ENCODE results near the gene TAF11L12.
A peak's percentile ranks its signal among the peaks of the same experiment; 100 is the strongest.
"Not testable (repeated sequence)": the region's sequence is repeated elsewhere in the genome, so short reads cannot be mapped to it uniquely, and the experiment has no call there.

The TAF11L12 gene

DNA sequence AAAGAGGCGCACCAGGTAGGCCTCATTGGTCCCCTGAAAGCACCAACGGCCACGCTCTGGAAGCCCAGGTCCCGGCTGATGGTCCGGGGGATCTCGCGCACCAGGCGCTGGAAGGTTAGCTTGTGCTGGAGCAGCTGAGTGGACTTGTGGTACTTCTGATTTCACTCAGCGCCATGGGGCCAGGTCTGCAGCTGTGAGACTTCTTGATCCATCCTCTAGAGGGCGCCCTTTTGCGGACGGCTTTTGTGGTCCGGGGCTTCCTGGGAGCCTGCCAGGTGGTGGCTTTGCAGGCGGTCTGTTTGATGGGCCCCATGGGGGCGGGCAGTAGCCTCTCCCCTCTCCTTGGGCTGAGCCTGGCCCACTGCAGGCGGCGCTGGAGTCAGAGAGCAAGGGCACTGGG, 10.4 kb downstream of the TAF11L12 start:
- TF ChIP-seq EZH2phosphoT487 (IDR thresholded peaks at IDR 0.05; ENCODE audit: borderline replicate concordance, low read length), result no peak
- TF ChIP-seq, protein P1, sequence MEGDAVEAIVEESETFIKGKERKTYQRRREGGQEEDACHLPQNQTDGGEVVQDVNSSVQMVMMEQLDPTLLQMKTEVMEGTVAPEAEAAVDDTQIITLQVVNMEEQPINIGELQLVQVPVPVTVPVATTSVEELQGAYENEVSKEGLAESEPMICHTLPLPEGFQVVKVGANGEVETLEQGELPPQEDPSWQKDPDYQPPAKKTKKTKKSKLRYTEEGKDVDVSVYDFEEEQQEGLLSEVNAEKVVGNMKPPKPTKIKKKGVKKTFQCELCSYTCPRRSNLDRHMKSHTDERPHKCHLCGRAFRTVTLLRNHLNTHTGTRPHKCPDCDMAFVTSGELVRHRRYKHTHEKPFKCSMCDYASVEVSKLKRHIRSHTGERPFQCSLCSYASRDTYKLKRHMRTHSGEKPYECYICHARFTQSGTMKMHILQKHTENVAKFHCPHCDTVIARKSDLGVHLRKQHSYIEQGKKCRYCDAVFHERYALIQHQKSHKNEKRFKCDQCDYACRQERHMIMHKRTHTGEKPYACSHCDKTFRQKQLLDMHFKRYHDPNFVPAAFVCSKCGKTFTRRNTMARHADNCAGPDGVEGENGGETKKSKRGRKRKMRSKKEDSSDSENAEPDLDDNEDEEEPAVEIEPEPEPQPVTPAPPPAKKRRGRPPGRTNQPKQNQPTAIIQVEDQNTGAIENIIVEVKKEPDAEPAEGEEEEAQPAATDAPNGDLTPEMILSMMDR (IDR thresholded peaks at IDR 0.05; ENCODE audit: low read depth, low read length, poor library complexity, severe bottlenecking), result peak; percentile 49
- H3K4me2 ChIP-seq (ENCODE audit: low read length), result no peak overlapping the region

DNA sequence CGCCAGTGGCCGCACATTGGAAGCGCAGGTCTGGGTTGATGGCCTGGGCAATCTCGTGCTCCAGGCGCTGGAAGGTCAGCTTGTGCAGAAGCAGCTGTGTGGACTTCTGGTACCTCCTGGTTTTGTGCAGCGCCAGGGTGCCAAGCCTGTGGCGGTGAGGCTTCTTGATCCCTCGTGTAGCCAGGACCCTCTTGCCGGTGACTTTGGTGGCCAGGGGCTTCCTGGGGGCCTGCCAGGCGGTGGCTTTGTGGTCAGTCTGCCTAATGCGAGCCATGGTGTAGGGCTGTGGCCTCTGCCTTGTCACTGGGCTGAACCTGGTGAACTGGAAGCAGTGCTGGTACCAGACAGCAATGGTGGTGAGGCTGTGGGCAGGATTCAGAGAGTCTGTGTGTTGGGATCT, 15.5 kb downstream of the TAF11L12 start:
- Histone ChIP-seq H3K79me2 (ENCODE audit: control insufficient read depth, low read length) (no peaks in the 10 kb centered on the region), H3K9me2 (replicated peaks; ENCODE audit: control insufficient read depth, low read length) (no peaks in the 10 kb centered on the region), H3K36me3 (ENCODE audit: control insufficient read depth, low read length) (no peaks in the 10 kb centered on the region), H3K4me1 (ENCODE audit: control insufficient read depth, low read length) (no peaks in the 10 kb centered on the region), H4K20me1 (ENCODE audit: control insufficient read depth, insufficient read depth, low read depth, low read length) (no peaks in the 10 kb centered on the region), H3K27me3 (ENCODE audit: control insufficient read depth, low read length) (no peaks in the 10 kb centered on the region), H3K27ac (ENCODE audit: low read depth, low read length) (no peak overlapping the region), H3K9me3 (ENCODE audit: control insufficient read depth, insufficient read depth, low read length) (no peaks in the 10 kb centered on the region), H3K4me3 (ENCODE audit: low read length) (no peak overlapping the region), H3F3A (ENCODE audit: control insufficient read depth, insufficient read depth) (no peaks in the 10 kb centered on the region), H3K4me2 (ENCODE audit: low read length) (no peak overlapping the region)
- TF ChIP-seq, protein P1 (IDR thresholded peaks at IDR 0.05; ENCODE audit: low read depth, low read length, poor library complexity, severe bottlenecking), result no peak
- TF ChIP-seq EZH2phosphoT487 (IDR thresholded peaks at IDR 0.05; ENCODE audit: borderline replicate concordance, low read length), result no peak

More for the DNA sequence above, 10.4 kb downstream of the TAF11L12 start:
- H3K9me2 ChIP-seq (replicated peaks; ENCODE audit: control insufficient read depth, low read length), result no peaks in the 10 kb centered on the region
- H3K79me2 ChIP-seq (ENCODE audit: control insufficient read depth, low read length), result no peaks in the 10 kb centered on the region
- H4K20me1 ChIP-seq (ENCODE audit: control insufficient read depth, insufficient read depth, low read depth, low read length), result no peaks in the 10 kb centered on the region
- no peaks in the 10 kb centered on the region for H3K27me3 ChIP-seq (ENCODE audit: control insufficient read depth, low read length)
- H3K27ac ChIP-seq (ENCODE audit: low read depth, low read length), result no peak overlapping the region
- no peaks in the 10 kb centered on the region for H3F3A ChIP-seq (ENCODE audit: control insufficient read depth, insufficient read depth)
- no peaks in the 10 kb centered on the region for H3K36me3 ChIP-seq (ENCODE audit: control insufficient read depth, low read length)
- H3K9me3 ChIP-seq (ENCODE audit: control insufficient read depth, insufficient read depth, low read length), result no peaks in the 10 kb centered on the region
- no peaks in the 10 kb centered on the region for H3K4me1 ChIP-seq (ENCODE audit: control insufficient read depth, low read length)
- H3K4me3 ChIP-seq (ENCODE audit: low read length), result no peak overlapping the region

DNA sequence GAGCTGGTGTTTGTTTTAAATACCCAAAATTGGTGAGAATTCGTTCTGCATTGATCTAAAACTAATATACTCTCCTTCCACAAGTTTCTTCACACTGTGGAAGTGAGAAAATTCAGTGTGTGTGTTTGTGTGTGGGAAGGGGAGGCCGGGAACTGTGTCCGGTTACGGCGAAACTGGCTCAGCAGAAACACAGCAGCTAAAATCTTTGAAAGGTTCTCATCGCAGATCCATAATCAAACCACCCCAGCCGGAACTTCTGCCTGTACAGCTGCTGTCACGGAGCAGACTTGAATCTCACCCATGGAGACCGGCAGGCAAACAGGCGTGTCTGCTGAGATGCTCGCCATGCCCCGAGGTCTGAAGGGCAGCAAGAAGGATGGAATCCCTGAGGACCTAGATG, 21.6 kb downstream of the TAF11L12 start, which contains the start of gene TAF11L13:
TAF11L13 (plus strand) TSS at position 301 of the 400 bp plus-strand sequence.
- not testable (repeated sequence) for H3K9me3 ChIP-seq (ENCODE audit: control insufficient read depth, insufficient read depth, low read length); H3K4me1 ChIP-seq (ENCODE audit: control insufficient read depth, low read length); H3K4me3 ChIP-seq (ENCODE audit: low read length); H3K36me3 ChIP-seq (ENCODE audit: control insufficient read depth, low read length); H3K79me2 ChIP-seq (ENCODE audit: control insufficient read depth, low read length); H3K27ac ChIP-seq (ENCODE audit: low read depth, low read length); H4K20me1 ChIP-seq (ENCODE audit: control insufficient read depth, insufficient read depth, low read depth, low read length); H3K4me2 ChIP-seq (ENCODE audit: low read length); H3K9me2 ChIP-seq (replicated peaks; ENCODE audit: control insufficient read depth, low read length); H3K27me3 ChIP-seq (ENCODE audit: control insufficient read depth, low read length); H3F3A ChIP-seq (ENCODE audit: control insufficient read depth, insufficient read depth)

DNA sequence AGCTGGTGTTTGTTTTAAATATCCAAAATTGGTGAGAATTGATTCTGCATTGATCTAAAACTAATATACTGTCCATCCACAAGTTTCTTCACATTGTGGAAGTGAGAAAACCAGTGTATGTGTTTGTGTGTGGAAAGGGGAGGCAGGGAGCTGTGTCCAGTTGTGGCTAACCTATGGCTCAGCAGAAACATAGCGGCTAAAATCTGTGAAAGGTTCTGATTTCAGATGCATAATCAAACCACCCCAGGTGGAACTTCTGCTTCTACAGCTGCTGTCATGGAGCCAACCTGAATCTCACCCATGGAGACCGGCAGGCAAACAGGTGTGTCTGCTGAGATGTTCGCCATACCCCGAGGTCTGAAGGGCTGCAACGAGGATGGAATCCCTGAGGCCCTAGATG, 24.0 kb downstream of the TAF11L12 start, which contains the start of gene TAF11L14:
TAF11L14 (plus strand) TSS at position 301 of the 400 bp plus-strand sequence.
- Histone ChIP-seq H3K27me3 (ENCODE audit: control insufficient read depth, low read length) (no peaks in the 10 kb centered on the region), H3K79me2 (ENCODE audit: control insufficient read depth, low read length) (no peaks in the 10 kb centered on the region), H3K27ac (ENCODE audit: low read depth, low read length) (no peak within 1 kb of the TSS), H3K36me3 (ENCODE audit: control insufficient read depth, low read length) (no peaks in the 10 kb centered on the region), H3K4me1 (ENCODE audit: control insufficient read depth, low read length) (no peaks in the 10 kb centered on the region), H3K9me3 (ENCODE audit: control insufficient read depth, insufficient read depth, low read length) (no peaks in the 10 kb centered on the region), H3F3A (ENCODE audit: control insufficient read depth, insufficient read depth) (no peaks in the 10 kb centered on the region), H4K20me1 (ENCODE audit: control insufficient read depth, insufficient read depth, low read depth, low read length) (no peaks in the 10 kb centered on the region), H3K4me2 (ENCODE audit: low read length) (no peak within 1 kb of the TSS), H3K9me2 (replicated peaks; ENCODE audit: control insufficient read depth, low read length) (no peaks in the 10 kb centered on the region), H3K4me3 (ENCODE audit: low read length) (no peak within 1 kb of the TSS)
- TF ChIP-seq, protein P1 (IDR thresholded peaks at IDR 0.05; ENCODE audit: low read depth, low read length, poor library complexity, severe bottlenecking), result no peak
- no peak for TF ChIP-seq EZH2phosphoT487 (IDR thresholded peaks at IDR 0.05; ENCODE audit: borderline replicate concordance, low read length)

- H3K4me3 ChIP-seq (ENCODE audit: low read length); H3K4me1 ChIP-seq (ENCODE audit: control insufficient read depth, low read length); H3K4me2 ChIP-seq (ENCODE audit: low read length); H3K79me2 ChIP-seq (ENCODE audit: control insufficient read depth, low read length); H4K20me1 ChIP-seq (ENCODE audit: control insufficient read depth, insufficient read depth, low read depth, low read length); H3K36me3 ChIP-seq (ENCODE audit: control insufficient read depth, low read length); H3K27me3 ChIP-seq (ENCODE audit: control insufficient read depth, low read length); H3K9me3 ChIP-seq (ENCODE audit: control insufficient read depth, insufficient read depth, low read length); H3K9me2 ChIP-seq (replicated peaks; ENCODE audit: control insufficient read depth, low read length); H3K27ac ChIP-seq (ENCODE audit: low read depth, low read length); H3F3A ChIP-seq (ENCODE audit: control insufficient read depth, insufficient read depth): not testable (repeated sequence)
Observed at GRCh38 chr5:17649232-17649631, 39.0 kb downstream of the TAF11L12 start.

DNA sequence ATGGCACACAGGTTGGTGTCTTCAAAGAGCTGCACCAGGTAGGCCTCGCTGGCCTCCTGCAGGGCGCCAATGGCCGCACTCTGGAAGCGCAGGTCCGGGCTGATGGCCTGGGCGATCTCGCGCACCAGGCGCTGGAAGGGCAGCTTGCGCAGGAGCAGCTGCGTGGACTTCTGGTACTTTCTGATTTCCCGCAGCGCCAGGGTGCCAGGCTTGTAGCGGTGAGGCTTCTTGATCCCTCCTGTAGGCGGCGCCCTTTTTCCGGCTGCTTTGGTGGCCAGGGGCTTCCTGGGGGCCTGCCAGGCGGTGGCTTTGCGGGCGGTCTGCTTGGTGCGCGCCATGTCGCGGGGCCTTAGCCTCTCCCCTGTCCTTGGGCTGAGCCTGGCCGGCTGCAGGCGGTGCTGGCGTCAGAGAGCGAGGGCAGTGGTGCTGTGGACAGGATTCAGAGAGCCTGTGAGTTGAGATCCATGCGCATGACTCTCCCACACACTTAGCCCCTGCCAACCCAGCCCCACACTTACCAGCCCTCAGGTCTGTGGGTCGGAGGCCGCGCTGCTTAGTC, 45.1 kb downstream of the TAF11L12 start:
- not testable (repeated sequence) for H3K9me2 ChIP-seq (replicated peaks; ENCODE audit: control insufficient read depth, low read length); H3K27ac ChIP-seq (ENCODE audit: low read depth, low read length); H3K9me3 ChIP-seq (ENCODE audit: control insufficient read depth, insufficient read depth, low read length); H3K36me3 ChIP-seq (ENCODE audit: control insufficient read depth, low read length); H3F3A ChIP-seq (ENCODE audit: control insufficient read depth, insufficient read depth); H3K4me1 ChIP-seq (ENCODE audit: control insufficient read depth, low read length); H3K79me2 ChIP-seq (ENCODE audit: control insufficient read depth, low read length); H3K4me3 ChIP-seq (ENCODE audit: low read length); H4K20me1 ChIP-seq (ENCODE audit: control insufficient read depth, insufficient read depth, low read depth, low read length); H3K4me2 ChIP-seq (ENCODE audit: low read length); H3K27me3 ChIP-seq (ENCODE audit: control insufficient read depth, low read length)

Measured in DOHH2 (cell line).